GM12878 (cell line): ENCODE results near the gene ORC1. TPM values are rescaled to one million over a fixed set of nuclear protein-coding genes. Genes with fewer than 3 reads are reported as not detected.
A peak's percentile ranks its signal among the peaks of the same experiment; 100 is the strongest.

ENCODE experiments used
- ATAC-seq: fragments of 200-7000 bp; cut with Tn5 transposase; 3 replicates; pipeline ENCODE4 v1.9.1; 2020; ENCODE audit warnings: mild to moderate bottlenecking, moderate library complexity
- BruUV-seq: library from RNA; stranded (reverse); fragments of 400-500 nt; replicated peaks from 2 replicates; lab custom pipeline; 2021; lab: Mats Ljungman, UMichigan
- CTCF ChIA-PET: fragments of 300-600 bp; sonication (Branson Sonifier 250); formaldehyde crosslinking; extraction: SDS; loops from one replicate; lab custom pipeline; 2021; ENCODE audit warnings: inconsistent platforms; lab: Yijun Ruan, JAX
- POLR2A ChIA-PET: fragments of 350-600 bp; formaldehyde crosslinking; extraction: SDS; loops from one replicate; lab custom pipeline; 2021; ENCODE audit warnings: inconsistent platforms; lab: Charles Lee
- RAD21 ChIA-PET: fragments of 300-600 bp; sonication (Branson Sonifier 250); formaldehyde crosslinking; loops from one replicate; lab custom pipeline; 2023; ENCODE audit warnings: antibody characterized with exemption; ENCODE audit not compliant: unreplicated experiment; lab: Charles Lee
- SMC1A ChIA-PET: fragments of 300-600 bp; sonication (Branson Sonifier 250); formaldehyde crosslinking; loops from one replicate; lab custom pipeline; 2023; ENCODE audit not compliant: unreplicated experiment, uncharacterized antibody; lab: Charles Lee
- DNase-seq: peaks from one replicate; pipeline ENCODE4 v3.0.0-alpha.2; 2011; ENCODE audit warnings: low read depth, low spot score
- FAIRE-seq: peaks from 3 replicates; lab custom pipeline; 2011; peaks lifted over from hg19 to GRCh38; lab: Jason Lieb, UNC
- H2AFZ ChIP-seq: 2 replicates; pipeline ENCODE4 v1.6.0; 2011; ENCODE audit warnings: low read depth, low read length, control low read depth; ENCODE audit not compliant: control insufficient read depth
- H3K27ac ChIP-seq: 2 replicates; pipeline ENCODE4 v1.5.1; 2011; ENCODE audit warnings: control low read depth; ENCODE audit not compliant: control insufficient read depth, insufficient read depth
- H3K27me3 ChIP-seq, 2 experiments: replicated peaks in 1 of 2; 2 replicates each; pipeline versions ENCODE4 v1.6.0 to v1.6.1; 2011; ENCODE audit warnings: low read length in 1 of 2; ENCODE audit not compliant: control insufficient read depth in 2 of 2, insufficient read depth in 2 of 2
- H3K36me3 ChIP-seq, 2 experiments: 2 replicates each; pipeline ENCODE4 v1.5.1; 2011; ENCODE audit warnings: low read length in 1 of 2; ENCODE audit not compliant: control insufficient read depth in 2 of 2, insufficient read depth in 2 of 2
- H3K4me1 ChIP-seq: 2 replicates; pipeline ENCODE4 v1.6.1; 2011; ENCODE audit warnings: mild to moderate bottlenecking, low read length, moderate library complexity, mixed read lengths; ENCODE audit not compliant: control insufficient read depth, insufficient read depth
- H3K4me2 ChIP-seq: 2 replicates; pipeline ENCODE4 v1.6.0; 2011; ENCODE audit warnings: control low read depth; ENCODE audit not compliant: control insufficient read depth, insufficient read depth
- H3K4me3 ChIP-seq: fragments of 200-600 bp; sonication (generic); 2 replicates; pipeline ENCODE4 v1.5.1; 2016
- H3K79me2 ChIP-seq: 2 replicates; pipeline ENCODE4 v1.6.0; 2011; ENCODE audit warnings: low read length; ENCODE audit not compliant: control insufficient read depth, insufficient read depth
- H3K9ac ChIP-seq: 2 replicates; pipeline ENCODE4 v1.8.0; 2011; ENCODE audit warnings: low read length, control low read depth, mixed read lengths; ENCODE audit not compliant: control insufficient read depth, insufficient read depth
- H3K9me3 ChIP-seq: replicated peaks from 3 replicates; pipeline ENCODE4 v1.5.1; 2011; ENCODE audit warnings: mild to moderate bottlenecking, low read length; ENCODE audit not compliant: control insufficient read depth, insufficient read depth
- H4K20me1 ChIP-seq: 2 replicates; pipeline ENCODE4 v1.6.0; 2011; ENCODE audit not compliant: control insufficient read depth, insufficient read depth
- E2F8 ChIP-seq: fragments of 450-650 bp; IDR thresholded peaks from 2 replicates; pipeline ENCODE4 v1.6.1; 2018; ENCODE audit warnings: mild to moderate bottlenecking, low read depth, moderate library complexity; ENCODE audit not compliant: partially characterized antibody
- EED ChIP-seq: sonication (generic); IDR thresholded peaks from 2 replicates; pipeline ENCODE4 v1.6.1; 2016; ENCODE audit warnings: antibody characterized with exemption, low read depth
- EGR1 ChIP-seq, 2 experiments: IDR thresholded peaks; 1 replicate in 1 of 2; 2 replicates in 1 of 2; pipeline ENCODE4 v1.6.1; 2011 to 2012; ENCODE audit warnings: low read depth in 2 of 2, low read length in 2 of 2, borderline replicate concordance in 1 of 2, mild to moderate bottlenecking in 1 of 2, moderate library complexity in 1 of 2
- HDAC2 ChIP-seq: fragments of 200-600 bp; sonication (generic); IDR thresholded peaks from 2 replicates; pipeline ENCODE4 v1.6.1; 2017
- JUND ChIP-seq: IDR thresholded peaks from 2 replicates; pipeline ENCODE4 v1.6.1; 2012; ENCODE audit warnings: low read depth, mild to moderate bottlenecking, low read length, improper control_type of control experiment, moderate library complexity
- NR2F1 ChIP-seq: fragments of 450-650 bp; conservative IDR thresholded peaks from 2 replicates; pipeline ENCODE4 v1.6.1; 2017; ENCODE audit warnings: mild to moderate bottlenecking
- RELB ChIP-seq: fragments of 450-650 bp; IDR thresholded peaks from 2 replicates; pipeline ENCODE4 v1.6.1; 2017; ENCODE audit warnings: low read depth, mild to moderate bottlenecking, moderate library complexity
- SP1 ChIP-seq: IDR thresholded peaks from one replicate; pipeline ENCODE4 v1.6.1; 2011; ENCODE audit warnings: low read depth, low read length
- SRF ChIP-seq, 2 experiments: IDR thresholded peaks; 2 replicates each; pipeline ENCODE4 v1.6.1; 2011; ENCODE audit warnings: low read depth in 2 of 2, low read length in 2 of 2, mild to moderate bottlenecking in 1 of 2, moderate library complexity in 1 of 2
- SUZ12 ChIP-seq: fragments of 200-600 bp; sonication (generic); IDR thresholded peaks from one replicate; pipeline ENCODE4 v1.6.1; 2018; ENCODE audit warnings: antibody characterized with exemption, mild to moderate bottlenecking; ENCODE audit not compliant: unreplicated experiment
- TCF7 ChIP-seq: IDR thresholded peaks from 2 replicates; pipeline ENCODE4 v1.6.1; 2014; ENCODE audit warnings: antibody characterized with exemption, borderline replicate concordance
- ZNF217 ChIP-seq: fragments of 450-650 bp; IDR thresholded peaks from 2 replicates; pipeline ENCODE4 v1.6.1; 2017; ENCODE audit warnings: antibody characterized with exemption, mild to moderate bottlenecking
- WGBS: methylation state at CpG from one replicate; pipeline ENCODE4 v1.1.6; 2016; ENCODE audit warnings: low lambda C conversion rate; ENCODE audit not compliant: insufficient replicate concordance, insufficient coverage; ENCODE audit errors: missing lambda C conversion rate; 5-methylcytosine and 5-hydroxymethylcytosine counted together
- in situ Hi-C: fragments of 300-500 bp; cut with MboI; formaldehyde crosslinking; loops from 9 replicates; pipeline ENCODE4 v1.14.3; 2018; ENCODE audit warnings: mixed read lengths
- intact Hi-C: fragments of 100-400 bp; cut with micrococcal nuclease; formaldehyde crosslinking; loops from one replicate; pipeline ENCODE4 v1.14.2; 2022; ENCODE audit not compliant: unreplicated experiment
- polyA plus RNA-seq, 11 experiments: library from polyadenylated mRNA; depleted of rRNA in 4 of 11; unstranded in 6 of 11; stranded (reverse) in 5 of 11; fragments of >200 nt; fragmentation: Nextera tagmentation in 4 of 11; fragmentation: Illumina TruSeq in 1 of 11; extraction: Ambion mirVana in 4 of 11; extraction: Trizol in 1 of 11; gene quantifications; 1 replicate in 1 of 11; 2 replicates in 10 of 11; pipeline versions ENCODE4 v1.2.1 to v1.2.3, GENCODE V29; 2011 to 2016; ENCODE audit warnings: inconsistent platforms in 2 of 11, missing spikeins in 2 of 11, low read depth in 1 of 11
- total RNA-seq, 4 experiments: library from RNA; depleted of rRNA in 3 of 4; stranded (reverse); fragments of >200 nt in 3 of 4; fragmentation: Illumina TruSeq in 1 of 4; extraction: Trizol in 1 of 4; gene quantifications; 2 replicates each; pipeline versions ENCODE4 v1.2.1 to v1.2.3, GENCODE V29; 2013 to 2021
- TF ChIP-seq, protein P1 (sequence below): fragments of 450-650 bp; IDR thresholded peaks from 2 replicates; pipeline ENCODE4 v1.6.1; 2017; ENCODE audit warnings: mild to moderate bottlenecking, moderate library complexity

Gene ORC1
- total and polyA plus RNA-seq, 10 of the 15 experiments (the other 5 are each of a cell fraction or from before 2014, with no cell fraction given) = 7.7 to 34.6 (median 28.7) TPM

DNA sequence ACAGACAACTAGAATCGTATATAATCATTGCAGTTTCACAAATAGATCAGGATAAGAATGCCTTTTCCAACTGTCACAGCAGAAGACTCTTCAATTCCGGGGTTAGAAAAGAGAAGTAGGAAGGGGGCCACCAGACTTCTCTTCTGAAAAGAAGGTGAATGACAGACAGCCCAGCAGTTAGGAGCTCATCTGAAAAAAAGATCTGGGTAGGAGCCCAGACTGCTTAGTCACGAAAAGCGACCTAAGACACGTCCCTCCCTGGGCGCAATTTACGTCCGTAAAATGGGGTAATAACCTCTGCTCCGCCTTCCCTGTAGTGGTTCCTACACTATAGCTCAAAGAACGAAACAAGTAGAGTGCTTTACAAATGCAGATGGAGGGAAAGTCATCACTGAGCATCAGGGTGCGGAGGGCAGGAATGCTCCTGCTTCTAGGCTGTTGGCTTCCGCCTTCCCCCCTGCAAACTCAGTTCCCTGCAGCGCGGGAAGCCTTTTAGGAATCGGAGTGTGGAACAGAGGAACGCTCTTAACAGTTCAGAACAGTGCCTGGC lies 582 bp downstream of the ORC1 start:
- ChIA-PET CTCF (interaction anchor here (1.0 to 4.8 kb wide), 8 partner anchors 14 to 438 kb away, joined by 3 to 31 read pairs (median 6); no protein-coding TSS in a partner anchor), RAD21 (interaction anchor here (1.2 to 2.7 kb wide), 9 partner anchors 38 to 524 kb away, joined by 3 to 16 read pairs (median 5); partner anchors contain the start of gene CC2D1B), POLR2A (interaction anchor here (0.5 to 1.7 kb wide), 10 partner anchors 10 to 348 kb away, joined by 3 to 7 read pairs (median 3); partner anchors contain the start of genes BTF3L4 and ZYG11B), SMC1A (interaction anchor here (0.6 to 4.1 kb wide), 7 partner anchors 35 to 1546 kb away, joined by 3 to 24 read pairs (median 7); no protein-coding TSS in a partner anchor)
- Histone ChIP-seq H3K79me2 (peaks cover 51% of the 10 kb centered on the region), H2AFZ (peak overlapping the region; percentile 98), H3K27ac (peak overlapping the region; percentile 98), H3K4me3 (peak overlapping the region; percentile 98), H3K4me1 (no peaks in the 10 kb centered on the region), H3K4me2 (peak overlapping the region; percentile 89), H3K9ac (peak overlapping the region; percentile 99), H4K20me1 (no peaks in the 10 kb centered on the region), H3K36me3 (peaks cover 6 to 22% of the 10 kb centered on the region in 2 experiments), H3K27me3 (no peaks in the 10 kb centered on the region), H3K9me3 (no peaks in the 10 kb centered on the region)
- BruUV-seq = TSS peak; percentile 60
- FAIRE-seq = no peak
- ATAC-seq = peak; percentile 77
- peak; percentile 41 for DNase-seq
- intact Hi-C loops = loop anchor here (1.0 to 5.0 kb wide), 2 partner anchors 37 to 284 kb away; partner anchors contain the start of gene CC2D1B
- in situ Hi-C loops = loop anchor here (5.0 kb wide), 1 partner anchor 284 kb away; no protein-coding TSS in a partner anchor
- WGBS = 2% methylated on average over 16 of the region's 16 CpGs
- TF ChIP-seq SRF (IDR thresholded peaks at IDR 0.05; ENCODE audit: low read depth in 2 of 2, low read length in 2 of 2) (no peak), RELB (no peak), NR2F1 (no peak), EGR1 (IDR thresholded peaks at IDR 0.05; ENCODE audit: borderline replicate concordance in 1 of 2, low read depth in 2 of 2, low read length in 2 of 2) (no peak), E2F8 (no peak), SP1 (no peak), JUND (no peak), ZNF217 (no peak), EED (no peak), TCF7 (no peak), HDAC2 (no peak), SUZ12 (no peak)
- TF ChIP-seq, protein P1, sequence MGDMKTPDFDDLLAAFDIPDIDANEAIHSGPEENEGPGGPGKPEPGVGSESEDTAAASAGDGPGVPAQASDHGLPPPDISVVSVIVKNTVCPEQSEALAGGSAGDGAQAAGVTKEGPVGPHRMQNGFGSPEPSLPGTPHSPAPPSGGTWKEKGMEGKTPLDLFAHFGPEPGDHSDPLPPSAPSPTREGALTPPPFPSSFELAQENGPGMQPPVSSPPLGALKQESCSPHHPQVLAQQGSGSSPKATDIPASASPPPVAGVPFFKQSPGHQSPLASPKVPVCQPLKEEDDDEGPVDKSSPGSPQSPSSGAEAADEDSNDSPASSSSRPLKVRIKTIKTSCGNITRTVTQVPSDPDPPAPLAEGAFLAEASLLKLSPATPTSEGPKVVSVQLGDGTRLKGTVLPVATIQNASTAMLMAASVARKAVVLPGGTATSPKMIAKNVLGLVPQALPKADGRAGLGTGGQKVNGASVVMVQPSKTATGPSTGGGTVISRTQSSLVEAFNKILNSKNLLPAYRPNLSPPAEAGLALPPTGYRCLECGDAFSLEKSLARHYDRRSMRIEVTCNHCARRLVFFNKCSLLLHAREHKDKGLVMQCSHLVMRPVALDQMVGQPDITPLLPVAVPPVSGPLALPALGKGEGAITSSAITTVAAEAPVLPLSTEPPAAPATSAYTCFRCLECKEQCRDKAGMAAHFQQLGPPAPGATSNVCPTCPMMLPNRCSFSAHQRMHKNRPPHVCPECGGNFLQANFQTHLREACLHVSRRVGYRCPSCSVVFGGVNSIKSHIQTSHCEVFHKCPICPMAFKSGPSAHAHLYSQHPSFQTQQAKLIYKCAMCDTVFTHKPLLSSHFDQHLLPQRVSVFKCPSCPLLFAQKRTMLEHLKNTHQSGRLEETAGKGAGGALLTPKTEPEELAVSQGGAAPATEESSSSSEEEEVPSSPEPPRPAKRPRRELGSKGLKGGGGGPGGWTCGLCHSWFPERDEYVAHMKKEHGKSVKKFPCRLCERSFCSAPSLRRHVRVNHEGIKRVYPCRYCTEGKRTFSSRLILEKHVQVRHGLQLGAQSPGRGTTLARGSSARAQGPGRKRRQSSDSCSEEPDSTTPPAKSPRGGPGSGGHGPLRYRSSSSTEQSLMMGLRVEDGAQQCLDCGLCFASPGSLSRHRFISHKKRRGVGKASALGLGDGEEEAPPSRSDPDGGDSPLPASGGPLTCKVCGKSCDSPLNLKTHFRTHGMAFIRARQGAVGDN = no peak
